ENCODE data around the gene UBE3B.
"Not testable (repeated sequence)": the region's sequence is repeated elsewhere in the genome, so short reads cannot be mapped to it uniquely, and the experiment has no call there.

UBE3B gene

GRCh38 chr12:109451400-109451799 lies 26.0 kb upstream of the UBE3B start:
- DNase-seq = no peak

- no peak for DNase-seq
Measured at GRCh38 chr12:109452489-109452888, 24.9 kb upstream of the UBE3B start.

- DNase-seq = no peak
Measured at GRCh38 chr12:109455706-109456105, 21.7 kb upstream of the UBE3B start.

GRCh38 chr12:109458086-109458485 lies 19.3 kb upstream of the UBE3B start:
- DNase-seq = no peak

GRCh38 chr12:109458771-109459208 lies 18.6 kb upstream of the UBE3B start:
- DNase-seq = no peak

GRCh38 chr12:109459247-109459646 lies 18.2 kb upstream of the UBE3B start:
- no peak for DNase-seq

- no peak for DNase-seq
Measured at GRCh38 chr12:109460538-109460937, 16.9 kb upstream of the UBE3B start.

GRCh38 chr12:109461049-109461845 lies 16.2 kb upstream of the UBE3B start:
- DNase-seq = no peak

GRCh38 chr12:109461846-109462756 lies 15.3 kb upstream of the UBE3B start:
- no peak for DNase-seq

- no peak for DNase-seq
Measured at GRCh38 chr12:109462868-109463692, 14.4 kb upstream of the UBE3B start.

- DNase-seq = no peak
Measured at GRCh38 chr12:109463756-109464155, 13.7 kb upstream of the UBE3B start.

GRCh38 chr12:109464642-109465351 lies 12.6 kb upstream of the UBE3B start:
- DNase-seq = no peak

- no peak for DNase-seq
Measured at GRCh38 chr12:109466305-109466704, 11.1 kb upstream of the UBE3B start.

- DNase-seq = no peak
Measured at GRCh38 chr12:109466821-109467220, 10.6 kb upstream of the UBE3B start.

GRCh38 chr12:109467978-109468676 lies 9.3 kb upstream of the UBE3B start:
- DNase-seq = no peak

GRCh38 chr12:109469517-109469916 lies 7.9 kb upstream of the UBE3B start:
- DNase-seq = no peak

GRCh38 chr12:109473006-109473405 lies 4.4 kb upstream of the UBE3B start:
- no peak for DNase-seq

- not testable (repeated sequence) for DNase-seq
Measured at GRCh38 chr12:109473526-109474270, 3.7 kb upstream of the UBE3B start.

GRCh38 chr12:109475121-109475520 lies 2.3 kb upstream of the UBE3B start:
- no peak for DNase-seq

- no peak for DNase-seq
Measured at GRCh38 chr12:109475993-109476806, 1.2 kb upstream of the UBE3B start.

All from NK-92 treated with Interleukin-12 subunit alpha and Interleukin-12 subunit beta, amount 100 ng/mL, for 24 hours (cell line).